HG02759 (cell line): ENCODE data around the gene SRSF10.

Experiments used
- ATAC-seq: cut with Tn5 transposase; IDR thresholded peaks from one replicate; pipeline ENCODE4 v1.9.1; 2021; ENCODE audit warnings: mild to moderate bottlenecking, moderate library complexity; ENCODE audit not compliant: unreplicated experiment

Gene SRSF10

GRCh38 chr1:23914921-23915320 is 65.2 kb downstream of the SRSF10 start:
- ATAC-seq = no peak
